SK-N-MC (cell line): ENCODE data around the gene ARMC9.

Experiments used
- EZH2 ChIP-seq: fragments of 200-600 bp; sonication (generic); IDR thresholded peaks from one replicate; pipeline ENCODE4 v1.6.1; 2017; ENCODE audit warnings: antibody characterized with exemption
- FOXP2 ChIP-seq: optimal IDR thresholded peaks from 2 replicates; pipeline ENCODE3; 2011; ENCODE audit warnings: mild to moderate bottlenecking, moderate library complexity; ENCODE audit not compliant: insufficient read depth; ENCODE audit errors: extremely low read length, control extremely low read depth
- POLR2AphosphoS5 ChIP-seq: IDR thresholded peaks from 2 replicates; pipeline ENCODE4 v1.6.1; 2012; ENCODE audit warnings: mild to moderate bottlenecking, low read depth, low read length, borderline replicate concordance

DNA sequence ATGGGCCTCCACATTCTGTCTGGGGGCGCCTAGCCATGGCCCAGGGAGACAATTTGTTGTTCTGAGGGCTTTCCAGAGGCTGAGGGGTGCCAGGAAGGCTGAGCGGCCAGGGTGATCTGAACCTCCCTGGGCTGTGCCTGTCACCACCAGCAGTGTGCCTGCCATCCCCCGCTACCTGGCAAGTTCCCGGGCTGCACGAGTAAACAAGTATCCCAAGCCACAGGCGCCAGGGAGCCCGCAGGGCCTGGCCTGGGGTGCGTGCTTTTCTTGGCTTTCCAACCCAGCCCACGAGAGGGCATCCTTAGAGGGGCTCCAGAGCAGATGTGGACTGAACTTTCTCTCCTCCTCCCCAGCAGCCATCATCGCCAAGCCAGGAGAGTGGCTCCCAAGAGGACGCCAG is 162.0 kb downstream of the ARMC9 start:
- TF ChIP-seq EZH2: no peak
- TF ChIP-seq POLR2AphosphoS5: no peak
- no peak for TF ChIP-seq FOXP2
